NCI-H2081 (cell line): ENCODE data around the gene UQCRC1.

ENCODE experiments used
- DNase-seq, 2 experiments: peaks; one replicate each; lab custom pipeline; 2025; lab: John Stamatoyannopoulos, UW

Gene UQCRC1

DNA sequence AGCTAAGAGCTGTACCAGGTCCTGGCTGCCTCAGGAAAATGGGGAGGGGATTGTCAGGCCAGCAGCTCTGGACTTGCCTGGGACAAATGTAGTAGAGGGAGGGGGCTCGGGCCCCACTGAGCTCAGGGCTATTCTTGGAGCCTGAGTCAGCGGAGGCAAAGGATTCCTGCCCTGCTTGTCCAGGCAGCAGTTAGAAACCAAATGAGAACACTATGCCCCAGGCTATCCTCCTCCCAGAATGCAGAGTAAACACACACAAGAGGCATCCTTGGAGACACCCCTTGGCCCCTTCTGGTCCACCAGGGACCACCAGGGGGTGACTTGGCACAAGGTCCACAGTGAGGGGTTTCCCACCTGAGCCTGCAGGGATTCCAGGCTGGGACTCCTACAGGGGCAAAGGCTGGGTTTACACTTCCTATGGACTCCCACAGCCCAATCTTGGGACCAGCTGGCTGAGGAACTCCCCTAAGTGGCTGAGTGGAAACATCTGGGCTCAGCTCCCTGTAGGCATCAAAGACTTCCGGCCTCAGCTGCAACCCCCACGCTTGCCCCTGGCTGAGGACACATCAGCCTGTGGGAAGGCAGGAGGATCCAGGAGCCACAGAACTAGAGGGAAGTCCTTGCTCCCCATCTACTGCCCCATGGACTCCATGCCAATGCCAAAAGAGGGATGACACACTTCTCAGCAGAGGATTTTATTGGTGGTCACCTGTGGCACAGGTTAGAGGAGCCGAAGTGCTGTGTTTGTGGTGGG, 10.9 kb downstream of the UQCRC1 start:
- DNase-seq, result no peak

DNA sequence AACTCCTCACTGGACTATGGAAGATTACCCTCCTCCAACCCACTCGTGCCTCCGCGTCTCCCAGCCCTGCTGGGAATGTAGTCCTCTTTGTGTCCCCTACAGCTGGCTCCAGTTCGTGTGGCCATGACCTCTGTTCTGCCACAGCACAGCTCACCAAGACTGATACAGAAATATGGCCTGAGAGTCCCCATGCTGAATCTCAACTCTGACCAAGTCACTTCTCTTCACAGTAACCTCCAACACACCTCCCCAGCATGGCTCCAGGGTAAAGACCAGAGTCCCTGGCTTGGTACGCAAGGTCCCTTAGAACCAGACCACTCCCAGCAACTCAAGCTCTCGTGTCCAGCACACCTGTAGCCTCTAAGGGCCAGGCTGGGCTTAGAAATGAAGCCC, 12.0 kb downstream of the UQCRC1 start:
- DNase-seq, result no peak

DNA sequence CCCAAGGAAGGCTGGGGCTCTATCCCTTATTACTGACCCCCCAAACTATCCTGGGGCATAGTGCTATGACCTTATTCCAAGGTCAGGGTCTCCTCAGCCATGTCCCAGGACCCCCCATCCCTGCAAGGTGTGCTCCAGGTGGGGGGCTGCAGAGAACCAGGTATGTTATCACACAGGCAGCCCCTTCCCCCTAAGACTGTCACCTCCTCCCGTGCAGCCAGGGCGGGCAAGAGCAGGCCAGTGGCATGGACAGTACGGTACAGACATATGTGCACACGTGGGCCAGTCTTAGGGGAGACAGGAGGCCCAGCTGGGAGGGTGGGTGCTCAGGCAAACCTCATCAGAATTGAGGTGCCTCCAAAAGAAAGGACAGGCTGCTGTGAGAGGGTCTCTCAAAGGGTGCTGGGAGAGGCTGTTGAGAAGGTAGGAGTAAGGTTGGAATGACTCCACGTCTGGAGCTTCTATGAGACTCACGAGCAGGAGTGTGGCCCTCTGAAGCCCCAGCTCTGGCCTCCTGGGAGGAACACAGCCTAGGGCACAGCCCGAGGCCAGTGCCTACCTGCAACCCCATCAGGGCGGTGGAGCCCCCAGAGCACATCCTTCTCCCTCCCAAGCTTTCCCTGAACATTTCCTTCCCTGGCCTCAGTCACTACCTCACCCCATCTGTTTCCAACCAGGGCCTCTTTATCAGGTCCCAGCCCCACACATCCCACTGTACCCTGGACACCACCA, 12.6 kb downstream of the UQCRC1 start:
- DNase-seq, result no peak

DNA sequence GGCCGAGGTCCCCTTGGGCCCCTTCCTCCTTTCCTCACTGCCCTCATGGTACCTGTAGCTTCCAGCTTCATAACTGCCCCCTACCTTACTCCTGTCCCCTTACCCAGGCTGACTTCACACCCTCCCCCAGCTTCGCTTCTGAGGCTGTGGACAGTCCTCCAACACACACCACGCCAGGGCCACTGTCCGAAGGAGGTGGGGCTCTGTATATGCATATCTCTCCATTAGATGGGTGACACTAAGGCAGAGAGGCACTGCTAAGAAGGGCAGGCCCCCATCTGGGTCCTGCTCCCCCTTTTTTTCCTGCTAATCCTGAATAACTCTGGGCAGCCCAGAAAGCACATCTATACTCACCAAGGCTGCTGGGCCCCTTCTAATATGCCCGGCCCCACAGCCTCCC, 13.3 kb downstream of the UQCRC1 start:
- no peak for DNase-seq

DNA sequence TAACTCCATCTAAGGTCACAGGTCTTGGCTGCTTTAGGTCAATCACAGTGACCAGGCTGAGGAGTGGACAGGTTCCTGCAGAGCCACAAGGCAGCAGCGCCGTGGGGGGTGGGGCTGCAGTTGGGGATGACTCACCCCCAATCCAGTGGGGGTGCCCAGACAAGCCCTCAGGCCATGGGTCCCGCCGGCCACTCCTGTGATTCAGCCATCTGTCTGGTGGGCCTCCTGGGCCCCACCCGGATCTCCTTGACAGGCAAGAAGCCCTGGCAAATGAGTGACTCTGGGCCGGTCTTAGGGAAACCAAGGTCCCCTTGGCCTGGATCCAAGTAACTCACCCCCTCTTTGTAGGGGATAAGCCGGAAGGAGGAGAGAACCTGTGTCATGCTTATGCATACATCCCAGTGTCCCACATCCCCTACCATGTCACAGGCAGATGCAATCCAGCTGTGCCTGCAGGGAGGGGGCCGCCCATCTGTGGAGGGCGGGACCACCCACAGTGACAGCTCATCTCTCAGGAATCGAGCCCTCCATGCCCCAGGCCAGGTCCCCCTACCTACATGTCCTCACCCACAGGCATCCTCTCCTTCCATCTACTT, 13.8 kb downstream of the UQCRC1 start:
- DNase-seq, result no peak

DNA sequence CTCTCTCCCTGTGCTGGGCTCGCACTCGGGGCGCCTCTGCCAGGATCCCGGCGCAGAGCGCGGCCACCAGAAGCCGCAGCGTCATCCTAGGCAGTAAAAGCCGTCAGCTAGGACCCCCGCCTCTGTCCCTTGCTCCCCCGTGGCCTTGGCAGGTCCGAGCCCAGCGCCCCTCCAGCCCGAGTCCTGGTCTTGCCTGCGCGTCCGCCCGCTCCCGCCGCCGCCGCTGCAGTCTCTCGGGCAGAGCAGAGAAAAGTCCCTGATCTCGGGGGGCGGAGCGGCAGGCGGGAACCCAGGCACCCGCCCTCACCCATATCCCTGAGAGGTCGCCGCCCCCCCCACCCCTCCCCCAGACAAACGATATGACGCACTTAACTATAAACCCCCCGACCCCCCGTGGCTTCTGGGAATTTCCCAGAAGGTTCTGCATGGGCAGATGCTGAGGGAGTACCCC, 14.3 kb downstream of the UQCRC1 start, which contains the start of gene COL7A1:
Gene COL7A1, minus strand, starts transcription at position 255 of the 451 bp plus-strand sequence. Its CDS starts 170 bp downstream, at position 85.
- no peak for DNase-seq

DNA sequence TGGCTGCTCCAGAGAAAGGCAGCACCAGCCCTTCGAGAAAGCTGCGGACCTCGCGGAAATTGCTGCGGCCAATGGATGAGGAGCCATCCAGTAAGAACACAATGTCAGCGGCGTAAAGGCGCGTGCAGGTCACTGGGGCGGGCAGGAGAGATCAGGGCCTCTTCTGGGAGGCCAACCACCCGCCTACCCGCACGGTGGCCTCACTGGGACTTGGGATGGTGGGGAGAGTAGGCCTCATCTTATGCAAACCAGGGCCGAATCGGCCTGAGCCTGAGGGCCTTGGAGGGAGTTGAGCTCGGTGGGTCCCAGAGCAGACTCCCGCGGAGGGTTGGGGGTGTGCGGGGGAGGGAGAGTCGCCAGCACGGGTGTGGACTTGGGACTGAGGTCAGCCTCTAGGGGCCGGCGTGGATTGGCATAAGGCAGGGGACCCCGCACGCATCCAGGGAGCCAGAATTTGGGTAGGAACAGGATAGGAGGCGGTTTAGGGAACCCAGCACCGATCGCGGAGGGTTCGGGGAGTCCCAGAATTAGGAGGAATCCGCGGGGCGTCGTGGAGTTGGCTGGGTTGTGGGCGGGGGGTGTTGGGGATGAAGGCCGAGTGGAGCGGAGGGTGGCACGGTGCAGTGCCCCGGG, 14.9 kb downstream of the UQCRC1 start:
- DNase-seq, result no peak

DNA sequence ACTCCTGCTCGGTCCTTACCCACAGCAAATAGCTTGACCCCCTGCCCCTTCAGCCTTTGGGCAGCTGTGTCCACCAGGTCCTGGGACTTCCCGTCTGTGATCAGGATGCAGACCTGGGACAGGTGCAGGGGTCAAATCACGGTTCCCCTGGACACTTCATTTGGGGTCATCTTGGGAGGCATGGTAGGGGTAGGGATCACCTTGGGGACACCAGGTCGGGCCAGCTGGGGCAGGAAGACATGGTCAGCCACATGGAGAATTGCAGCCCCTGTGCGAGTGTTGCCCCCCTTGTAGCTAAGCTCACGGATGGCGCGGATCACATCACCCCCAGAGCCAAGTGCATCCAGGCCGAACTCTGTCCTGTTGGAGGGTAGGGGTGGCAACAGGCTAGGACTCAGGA, 16.1 kb downstream of the UQCRC1 start:
- no peak for DNase-seq

DNA sequence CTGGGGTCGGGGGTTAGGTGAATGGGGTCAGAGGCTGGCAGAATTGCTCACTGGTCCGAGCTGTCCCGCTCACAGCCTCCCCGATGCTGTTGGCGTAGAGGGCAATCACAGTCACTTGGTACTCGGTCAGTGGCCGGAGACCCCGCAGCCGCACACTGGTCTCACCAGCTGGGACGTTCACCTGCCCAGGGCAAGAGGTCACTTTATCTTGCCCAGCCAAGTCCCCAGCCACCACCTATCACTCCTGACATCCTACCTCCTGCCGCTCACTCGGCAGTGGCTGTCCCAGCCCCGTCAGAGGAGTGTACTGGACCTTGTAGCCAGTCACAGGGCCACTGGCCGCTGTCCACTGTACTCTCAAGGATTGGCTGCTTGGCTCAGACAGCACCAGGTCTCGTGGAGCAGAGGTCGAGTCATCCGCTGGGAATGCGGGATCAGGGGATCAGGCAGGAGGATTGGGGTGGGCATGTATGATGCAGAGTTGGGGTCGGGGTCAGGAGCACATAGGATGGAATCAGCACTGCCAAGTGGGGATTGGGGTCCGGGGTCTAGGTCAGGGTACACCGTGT, 16.8 kb downstream of the UQCRC1 start:
- DNase-seq, result no peak

DNA sequence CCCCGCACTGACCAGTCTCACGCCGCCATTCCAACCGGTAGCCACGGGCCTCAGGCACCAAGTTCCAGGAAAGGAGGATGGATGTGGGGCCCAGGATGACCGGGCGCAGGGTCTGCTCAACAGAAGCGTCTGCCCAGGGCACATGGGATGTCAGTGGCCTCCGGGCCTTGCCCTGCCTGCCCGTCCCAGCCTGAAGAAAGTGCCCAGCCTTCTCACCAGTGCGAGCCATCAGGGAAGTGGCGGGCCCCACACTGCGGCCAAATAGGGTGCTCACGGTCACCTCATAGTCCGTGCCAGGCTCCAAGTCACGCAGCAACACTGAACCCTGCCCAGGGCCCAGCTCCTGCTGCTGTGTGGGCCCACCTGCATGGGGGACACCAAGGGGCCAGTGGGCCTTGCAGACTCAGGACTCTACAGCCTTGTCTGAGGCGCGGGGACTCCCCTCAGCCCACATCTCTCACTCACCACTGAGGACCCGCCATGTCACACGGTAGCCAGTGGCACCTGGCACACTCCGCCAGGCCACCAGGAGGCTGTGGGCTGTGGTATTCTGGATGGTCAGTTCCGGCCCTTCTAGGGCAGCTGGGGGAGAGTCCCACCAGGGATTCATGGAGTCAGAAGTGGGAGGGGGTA, 17.4 kb downstream of the UQCRC1 start:
- no peak for DNase-seq

DNA sequence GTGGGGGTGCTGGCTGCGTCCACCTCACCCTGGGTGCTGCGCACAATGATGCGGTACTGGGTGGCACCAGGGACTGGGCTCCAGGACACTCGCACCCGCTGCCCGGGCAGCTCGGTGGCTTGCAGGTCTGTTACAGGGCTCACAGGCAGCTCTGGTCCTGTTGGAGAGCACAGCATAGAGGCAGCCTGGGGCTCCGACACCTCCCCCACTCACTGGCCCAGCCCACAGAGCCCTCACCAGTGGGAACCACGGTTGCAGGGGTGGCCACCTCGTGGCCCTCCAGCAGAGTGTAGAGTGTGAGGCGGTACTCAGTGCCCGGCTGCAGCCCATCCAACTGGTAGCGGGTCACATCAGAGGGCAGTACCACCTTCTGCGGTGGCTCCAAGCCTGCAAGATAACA, 18.0 kb downstream of the UQCRC1 start:
- DNase-seq, result no peak

DNA sequence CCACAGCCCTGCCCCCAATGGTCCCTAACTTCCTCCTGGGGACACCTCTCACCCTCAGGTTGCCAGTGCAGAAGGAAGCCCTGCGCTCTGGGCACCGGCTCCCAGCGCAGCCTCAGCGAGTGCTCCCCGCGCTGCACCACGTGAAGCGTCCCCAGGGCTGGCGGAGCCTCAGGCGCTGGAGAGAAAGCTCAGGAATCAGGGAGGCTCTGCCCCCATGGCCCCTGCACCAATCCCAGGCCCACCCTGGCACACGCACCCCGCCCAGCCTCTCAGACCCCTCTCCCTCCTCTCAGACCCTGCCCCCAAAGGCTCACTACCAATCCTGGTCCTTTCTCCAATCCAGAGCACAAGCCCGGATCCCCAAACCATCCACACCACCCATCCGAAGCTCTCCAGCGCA, 21.2 kb downstream of the UQCRC1 start:
- no peak for DNase-seq

DNA sequence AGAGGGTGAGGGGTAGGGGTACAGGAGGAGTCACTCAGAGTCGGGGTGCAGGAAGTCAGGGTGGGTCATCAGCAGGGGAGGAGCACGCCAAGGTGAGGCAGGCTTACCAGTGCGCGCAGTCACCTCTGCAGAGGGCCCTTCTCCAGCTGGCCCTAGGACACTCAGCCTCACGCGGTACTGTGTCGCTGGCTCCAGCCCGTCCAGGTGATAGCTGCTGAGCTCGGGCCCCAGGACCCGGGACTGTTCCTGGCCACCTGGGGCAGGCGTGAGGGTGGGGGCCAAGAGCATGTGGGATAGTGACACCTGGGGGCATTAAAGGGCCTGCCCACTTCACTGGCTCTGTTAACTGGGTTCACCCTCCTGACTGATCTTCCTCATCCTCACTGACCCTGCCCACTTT, 21.8 kb downstream of the UQCRC1 start:
- no peak for DNase-seq

DNA sequence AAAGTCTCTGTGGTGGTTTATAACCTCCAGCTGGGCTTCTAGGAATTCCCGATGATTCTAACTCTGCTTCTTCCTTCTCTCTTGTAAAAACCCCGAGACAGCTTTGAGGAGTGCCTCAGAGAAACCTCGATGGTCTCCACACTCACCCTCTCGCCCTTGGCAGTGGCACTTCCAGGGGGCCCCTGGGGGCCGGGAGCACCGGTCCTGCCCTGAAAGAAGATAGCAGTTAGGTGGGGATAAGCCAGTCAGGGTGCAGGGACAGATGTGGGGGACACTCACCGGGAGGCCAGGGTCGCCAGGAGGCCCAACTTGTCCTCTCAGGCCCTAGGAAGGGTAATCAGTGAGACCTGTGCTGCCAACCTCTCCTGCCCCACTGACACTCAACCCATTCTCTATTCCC, 24.0 kb downstream of the UQCRC1 start:
- DNase-seq, result no peak

DNA sequence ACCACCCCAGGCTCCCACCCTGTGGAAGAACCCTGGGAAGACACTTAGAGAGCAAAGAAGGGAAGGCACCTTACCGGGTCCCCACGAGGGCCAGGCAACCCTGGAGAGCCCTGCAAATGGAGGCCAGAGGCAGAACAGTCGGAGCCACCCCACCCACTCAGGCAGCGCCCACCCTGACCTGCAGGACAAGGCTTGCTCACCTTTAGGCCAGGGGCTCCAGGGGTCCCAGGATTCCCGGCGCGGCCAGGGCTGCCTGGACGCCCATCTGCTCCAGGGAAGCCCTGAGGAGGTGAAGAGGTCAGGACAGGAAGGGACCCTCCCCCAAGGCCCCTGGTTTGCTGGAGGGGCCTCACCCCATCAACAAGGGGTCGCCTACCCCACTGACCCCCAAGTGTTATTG, 24.6 kb downstream of the UQCRC1 start:
- no peak for DNase-seq

DNA sequence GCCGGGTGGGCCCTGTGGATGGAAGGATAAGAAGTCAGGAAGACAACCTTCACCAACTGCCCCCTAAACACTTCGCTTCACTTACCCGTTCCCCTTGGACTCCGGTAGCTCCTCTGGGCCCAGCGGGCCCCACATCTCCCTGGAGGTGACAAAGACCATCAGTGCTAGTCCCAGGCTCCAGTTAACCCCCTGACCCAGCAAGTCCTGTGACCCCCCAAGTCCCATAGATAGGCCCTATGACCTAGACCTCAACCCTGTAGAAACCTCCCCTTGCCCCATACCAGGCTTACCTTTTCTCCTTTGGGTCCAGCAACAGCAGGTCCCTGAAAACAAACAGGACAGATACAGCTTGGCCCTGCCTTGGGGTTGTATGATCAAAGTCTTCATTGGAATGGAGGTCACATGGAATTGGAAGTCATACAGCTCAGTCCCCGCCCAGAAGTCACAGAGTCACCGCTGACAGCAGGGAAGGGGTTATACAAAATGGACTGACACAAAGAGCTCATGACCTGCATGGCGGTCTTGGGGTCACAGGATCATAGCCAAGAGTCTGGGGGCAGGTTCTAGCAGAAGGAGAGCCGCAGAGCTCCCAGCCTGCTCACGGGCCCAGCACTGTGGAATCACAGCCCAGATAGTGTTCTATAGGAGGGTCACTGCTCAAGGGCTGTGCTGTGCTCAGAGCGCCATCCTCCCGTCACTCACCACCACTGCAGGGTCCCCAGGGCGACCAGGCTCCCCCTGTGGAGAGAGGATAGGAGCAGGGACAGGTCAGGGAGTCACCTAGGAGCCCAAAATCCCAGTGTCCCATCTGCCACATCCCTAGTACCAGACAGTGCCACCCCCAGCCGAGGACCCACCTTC, 27.6 kb downstream of the UQCRC1 start:
- no peak for DNase-seq

DNA sequence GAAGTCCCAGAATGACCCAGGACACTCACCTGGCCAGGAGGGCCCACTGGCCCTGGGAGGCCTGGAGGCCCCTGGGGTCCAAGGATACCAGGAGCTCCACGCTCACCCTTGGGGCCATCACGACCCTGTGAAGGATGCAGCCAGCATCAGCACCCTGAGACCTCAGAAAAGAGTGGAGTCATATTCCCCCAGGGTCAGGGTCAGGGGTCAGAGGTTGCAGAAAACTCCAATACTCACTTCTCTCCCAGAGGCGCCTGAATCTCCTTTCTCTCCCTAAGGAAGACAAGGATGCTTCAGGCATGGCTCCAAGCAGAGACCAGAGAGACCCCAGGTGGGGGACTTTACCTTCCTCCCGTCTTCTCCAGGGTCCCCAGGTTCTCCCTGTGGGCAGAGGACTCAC, 32.8 kb downstream of the UQCRC1 start:
- no peak for DNase-seq

DNA sequence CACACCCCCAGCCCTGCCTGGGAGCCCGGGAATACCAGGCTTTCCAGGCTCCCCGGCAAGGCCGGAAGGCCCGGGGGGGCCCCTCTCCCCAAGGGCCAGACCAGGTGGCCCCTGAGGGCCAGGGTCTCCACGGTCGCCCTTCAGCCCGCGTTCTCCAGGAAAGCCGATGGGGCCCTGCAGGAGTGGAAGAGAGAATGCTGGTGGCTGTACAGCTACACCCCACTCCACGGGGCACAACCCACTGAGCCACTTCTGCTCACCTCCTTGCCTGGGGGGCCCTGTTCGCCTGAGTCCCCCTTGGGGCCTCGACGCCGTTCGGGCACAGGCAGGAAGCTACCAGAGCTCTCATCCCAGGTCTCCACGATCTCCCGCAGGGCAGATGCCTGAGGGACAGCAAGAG, 34.1 kb downstream of the UQCRC1 start:
- DNase-seq, result no peak

DNA sequence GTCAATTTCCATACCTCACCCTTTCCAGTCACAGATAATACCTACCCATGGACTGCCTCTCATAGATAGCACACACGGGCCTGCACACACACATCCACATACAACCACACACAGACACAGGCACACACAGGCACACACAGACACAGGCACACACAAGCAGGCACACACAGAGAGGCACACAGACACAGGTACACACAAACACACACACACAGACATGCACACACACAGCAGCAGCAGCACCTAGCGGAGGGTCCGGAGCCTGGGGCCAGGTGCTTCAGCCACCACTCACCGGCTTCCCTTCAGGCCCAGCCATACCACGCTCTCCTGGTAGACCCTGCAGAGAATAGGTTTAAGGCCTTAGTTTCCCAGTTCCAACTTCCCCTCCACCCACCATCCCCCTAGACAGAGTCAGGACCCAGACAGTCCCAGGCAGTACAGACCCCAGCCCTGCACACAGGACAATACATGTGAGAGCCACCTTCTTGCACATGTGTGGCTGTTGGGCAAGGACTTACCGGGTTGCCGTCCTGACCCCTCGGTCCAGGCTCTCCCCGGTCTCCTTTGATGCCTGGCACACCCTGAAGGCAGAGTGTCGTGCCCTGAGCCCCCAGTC, 35.4 kb downstream of the UQCRC1 start:
- no peak for DNase-seq

DNA sequence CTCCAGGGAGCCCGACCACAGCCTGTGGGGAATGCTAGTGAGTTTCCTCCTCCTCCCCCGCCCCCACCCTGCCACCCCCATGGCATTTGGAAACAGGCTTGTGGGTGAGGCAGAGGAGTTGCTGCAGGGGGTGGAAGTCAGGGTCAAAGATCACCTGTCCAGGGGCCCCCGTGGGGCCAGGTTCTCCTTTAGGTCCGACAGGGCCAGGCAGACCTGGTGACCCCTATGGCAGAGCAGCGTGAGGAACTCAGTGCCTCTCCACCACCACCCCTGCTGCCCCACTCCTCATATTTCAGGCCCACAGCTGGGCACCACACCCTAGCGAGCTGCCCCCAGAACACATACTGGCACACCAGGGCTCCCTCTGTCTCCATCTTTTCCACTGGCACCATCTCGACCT, 36.9 kb downstream of the UQCRC1 start:
- DNase-seq, result no peak
